HepG2 (cell line): Measurements from ENCODE around the gene SEMA3G. TPM values are rescaled to one million over a fixed set of nuclear protein-coding genes. Genes with fewer than 3 reads are reported as not detected.
A peak's percentile ranks its signal among the peaks of the same experiment; 100 is the strongest.

Source experiments
- ERF ChIP-seq: IDR thresholded peaks from 2 replicates; pipeline ENCODE4 v1.6.1; 2018; ENCODE audit warnings: missing biosample characterization, missing genetic modification reagents
- HCFC1 ChIP-seq: fragments of 150-350 bp; IDR thresholded peaks from 2 replicates; pipeline ENCODE4 v1.6.1; 2014; ENCODE audit warnings: low read depth, low read length
- IKZF4 ChIP-seq: sonication (generic); formaldehyde crosslinking; IDR thresholded peaks from 2 replicates; pipeline ENCODE4 v1.5.1; 2020; ENCODE audit warnings: borderline replicate concordance, mild to moderate bottlenecking, low read depth, missing genetic modification reagents; ENCODE audit errors: not compliant biosample characterization
- IRF2 ChIP-seq: IDR thresholded peaks from 2 replicates; pipeline ENCODE4 v1.6.1; 2018; ENCODE audit warnings: missing genetic modification reagents, missing compliant biosample characterization
- KAT8 ChIP-seq: IDR thresholded peaks from 2 replicates; pipeline ENCODE4 v1.6.1; 2016; ENCODE audit warnings: missing genetic modification reagents, missing compliant biosample characterization
- MBD4 ChIP-seq: IDR thresholded peaks from 2 replicates; pipeline ENCODE4 v1.6.1; 2012; ENCODE audit warnings: low read length, inconsistent platforms, borderline replicate concordance
- NR2C2 ChIP-seq: sonication (generic); formaldehyde crosslinking; IDR thresholded peaks from 2 replicates; pipeline ENCODE4 v1.4.0; 2020; ENCODE audit warnings: missing genetic modification reagents, mild to moderate bottlenecking, moderate library complexity, borderline replicate concordance
- PHF5A ChIP-seq: IDR thresholded peaks from one replicate; pipeline ENCODE4 v1.6.1; 2018; ENCODE audit warnings: low read depth, missing genetic modification reagents; ENCODE audit not compliant: unreplicated experiment
- RFXAP ChIP-seq: sonication (generic); formaldehyde crosslinking; IDR thresholded peaks from 2 replicates; pipeline ENCODE4 v1.4.0; 2020; ENCODE audit warnings: missing genetic modification reagents, borderline replicate concordance
- SMAD3 ChIP-seq: sonication (generic); formaldehyde crosslinking; IDR thresholded peaks from 2 replicates; pipeline ENCODE4 v1.4.0; 2020; ENCODE audit warnings: missing genetic modification reagents
- SOX13 ChIP-seq, 3 experiments: fragments of 450-650 bp in 1 of 3; sonication (generic) in 1 of 3; formaldehyde crosslinking in 1 of 3; IDR thresholded peaks in 2 of 3; conservative IDR thresholded peaks in 1 of 3; 2 replicates each; pipeline versions ENCODE4 v1.5.0 to v1.6.1; 2016 to 2020; ENCODE audit warnings: antibody characterized with exemption in 1 of 3, mild to moderate bottlenecking in 1 of 3, missing compliant biosample characterization in 1 of 3, missing genetic modification reagents in 1 of 3, moderate library complexity in 1 of 3
- TSC22D2 ChIP-seq: sonication (generic); formaldehyde crosslinking; IDR thresholded peaks from 2 replicates; pipeline ENCODE4 v1.5.1; 2020; ENCODE audit warnings: missing genetic modification reagents, mild to moderate bottlenecking, borderline replicate concordance
- ZFP90 ChIP-seq: sonication (generic); formaldehyde crosslinking; IDR thresholded peaks from 2 replicates; pipeline ENCODE4 v1.8.0; 2022; ENCODE audit warnings: missing genetic modification reagents, mild to moderate bottlenecking, inconsistent platforms, borderline replicate concordance
- polyA plus RNA-seq, 8 experiments: library from polyadenylated mRNA; depleted of rRNA in 3 of 8; stranded (reverse) in 7 of 8; unstranded in 1 of 8; fragments of >200 nt; fragmentation: Illumina TruSeq in 4 of 8; extraction: Trizol in 4 of 8; gene quantifications; 2 replicates each; pipeline versions ENCODE4 v1.2.1 to v1.2.3, GENCODE V29; 2011 to 2016; ENCODE audit warnings: low read depth in 4 of 8, missing spikeins in 1 of 8, mixed read lengths in 1 of 8; ENCODE audit not compliant: insufficient read depth in 1 of 8
- total RNA-seq, 5 experiments: library from RNA; depleted of rRNA; stranded (reverse); fragments of >200 nt; fragmentation: Illumina TruSeq; extraction: Trizol; gene quantifications; 2 replicates each; pipeline ENCODE4 v1.2.3, GENCODE V29; 2016; ENCODE audit warnings: low read depth in 1 of 5
- TF ChIP-seq, protein P1 (sequence below): sonication (generic); formaldehyde crosslinking; IDR thresholded peaks from 2 replicates; pipeline ENCODE4 v1.9.0; 2021; ENCODE audit warnings: missing genetic modification reagents, borderline replicate concordance
- TF ChIP-seq, protein P2 (sequence below): sonication (generic); formaldehyde crosslinking; IDR thresholded peaks from 2 replicates; pipeline ENCODE4 v1.5.0; 2020; ENCODE audit warnings: mild to moderate bottlenecking, missing genetic modification reagents, moderate library complexity
- TF ChIP-seq, protein P3 (sequence below): sonication (generic); formaldehyde crosslinking; conservative IDR thresholded peaks from 2 replicates; pipeline ENCODE4 v1.4.0; 2020; ENCODE audit warnings: mild to moderate bottlenecking, missing genetic modification reagents, moderate library complexity
- TF ChIP-seq, protein P4 (sequence below): sonication (generic); formaldehyde crosslinking; IDR thresholded peaks from 2 replicates; pipeline ENCODE4 v1.4.0; 2020; ENCODE audit warnings: missing genetic modification reagents

Gene SEMA3G
- total and polyA plus RNA-seq, 2 of the 13 experiments (the other 11 are each of a cell fraction or from before 2014, with no cell fraction given), result 6.1 to 8.3 TPM

DNA sequence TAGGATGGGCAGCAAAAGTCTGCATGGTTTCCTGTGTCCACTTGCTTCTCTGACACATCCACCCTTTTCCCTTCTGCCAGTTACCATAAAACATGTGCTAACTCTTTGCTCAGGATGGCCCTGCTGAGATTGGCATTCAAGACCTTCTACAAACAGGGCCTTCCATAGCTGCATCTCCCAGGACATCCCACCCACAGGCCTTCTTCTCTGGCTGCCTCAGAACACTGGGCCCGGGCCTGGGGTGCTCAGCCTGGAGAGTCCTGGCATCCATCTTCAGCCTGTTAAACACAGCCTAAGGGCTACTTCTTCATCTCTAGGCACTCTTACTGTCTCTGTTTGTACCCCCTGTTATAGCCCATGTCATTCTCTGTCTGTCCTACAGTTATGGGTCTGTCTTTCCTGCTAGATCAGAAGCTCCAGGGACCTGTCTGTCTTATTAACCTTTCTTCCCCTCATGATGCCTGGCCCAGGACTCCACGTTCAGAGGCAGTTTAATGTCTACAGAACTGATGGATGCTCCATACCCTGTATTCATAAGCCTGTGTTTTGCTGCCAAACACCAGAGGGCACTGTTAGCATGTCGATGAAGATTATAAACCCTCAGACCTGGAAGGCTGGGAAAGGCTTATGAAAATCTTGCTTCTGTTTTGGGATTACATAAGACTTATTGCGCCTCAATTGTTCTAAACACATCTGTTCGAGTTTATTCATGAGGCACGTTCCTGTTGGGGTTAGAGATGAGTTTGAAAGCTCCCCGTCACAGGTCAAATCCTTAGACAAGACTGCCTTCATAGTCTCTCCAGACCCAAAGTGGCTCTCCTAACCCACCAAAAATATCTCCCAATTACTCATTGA is 16.5 kb downstream of the SEMA3G start (continued):
- TF ChIP-seq, protein P1, sequence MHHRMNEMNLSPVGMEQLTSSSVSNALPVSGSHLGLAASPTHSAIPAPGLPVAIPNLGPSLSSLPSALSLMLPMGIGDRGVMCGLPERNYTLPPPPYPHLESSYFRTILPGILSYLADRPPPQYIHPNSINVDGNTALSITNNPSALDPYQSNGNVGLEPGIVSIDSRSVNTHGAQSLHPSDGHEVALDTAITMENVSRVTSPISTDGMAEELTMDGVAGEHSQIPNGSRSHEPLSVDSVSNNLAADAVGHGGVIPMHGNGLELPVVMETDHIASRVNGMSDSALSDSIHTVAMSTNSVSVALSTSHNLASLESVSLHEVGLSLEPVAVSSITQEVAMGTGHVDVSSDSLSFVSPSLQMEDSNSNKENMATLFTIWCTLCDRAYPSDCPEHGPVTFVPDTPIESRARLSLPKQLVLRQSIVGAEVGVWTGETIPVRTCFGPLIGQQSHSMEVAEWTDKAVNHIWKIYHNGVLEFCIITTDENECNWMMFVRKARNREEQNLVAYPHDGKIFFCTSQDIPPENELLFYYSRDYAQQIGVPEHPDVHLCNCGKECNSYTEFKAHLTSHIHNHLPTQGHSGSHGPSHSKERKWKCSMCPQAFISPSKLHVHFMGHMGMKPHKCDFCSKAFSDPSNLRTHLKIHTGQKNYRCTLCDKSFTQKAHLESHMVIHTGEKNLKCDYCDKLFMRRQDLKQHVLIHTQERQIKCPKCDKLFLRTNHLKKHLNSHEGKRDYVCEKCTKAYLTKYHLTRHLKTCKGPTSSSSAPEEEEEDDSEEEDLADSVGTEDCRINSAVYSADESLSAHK (CRISPR knock-in tag), result no peak
- no peak for TF ChIP-seq ZFP90 (CRISPR knock-in tag)
- 0 out of 2 replicates have a peak, but pooled peaks have one; percentile 44 for TF ChIP-seq SMAD3 (CRISPR knock-in tag)
- 0 out of 2 replicates have a peak, but pooled peaks have one; percentile 29 for TF ChIP-seq ERF
- peak; percentile 55 for TF ChIP-seq PHF5A
- no peak for TF ChIP-seq HCFC1
- TF ChIP-seq MBD4, result no peak
- TF ChIP-seq, protein P2, sequence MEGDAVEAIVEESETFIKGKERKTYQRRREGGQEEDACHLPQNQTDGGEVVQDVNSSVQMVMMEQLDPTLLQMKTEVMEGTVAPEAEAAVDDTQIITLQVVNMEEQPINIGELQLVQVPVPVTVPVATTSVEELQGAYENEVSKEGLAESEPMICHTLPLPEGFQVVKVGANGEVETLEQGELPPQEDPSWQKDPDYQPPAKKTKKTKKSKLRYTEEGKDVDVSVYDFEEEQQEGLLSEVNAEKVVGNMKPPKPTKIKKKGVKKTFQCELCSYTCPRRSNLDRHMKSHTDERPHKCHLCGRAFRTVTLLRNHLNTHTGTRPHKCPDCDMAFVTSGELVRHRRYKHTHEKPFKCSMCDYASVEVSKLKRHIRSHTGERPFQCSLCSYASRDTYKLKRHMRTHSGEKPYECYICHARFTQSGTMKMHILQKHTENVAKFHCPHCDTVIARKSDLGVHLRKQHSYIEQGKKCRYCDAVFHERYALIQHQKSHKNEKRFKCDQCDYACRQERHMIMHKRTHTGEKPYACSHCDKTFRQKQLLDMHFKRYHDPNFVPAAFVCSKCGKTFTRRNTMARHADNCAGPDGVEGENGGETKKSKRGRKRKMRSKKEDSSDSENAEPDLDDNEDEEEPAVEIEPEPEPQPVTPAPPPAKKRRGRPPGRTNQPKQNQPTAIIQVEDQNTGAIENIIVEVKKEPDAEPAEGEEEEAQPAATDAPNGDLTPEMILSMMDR, result peak; percentile 92
- TF ChIP-seq RFXAP (CRISPR knock-in tag), result no peak
- TF ChIP-seq, protein P3, sequence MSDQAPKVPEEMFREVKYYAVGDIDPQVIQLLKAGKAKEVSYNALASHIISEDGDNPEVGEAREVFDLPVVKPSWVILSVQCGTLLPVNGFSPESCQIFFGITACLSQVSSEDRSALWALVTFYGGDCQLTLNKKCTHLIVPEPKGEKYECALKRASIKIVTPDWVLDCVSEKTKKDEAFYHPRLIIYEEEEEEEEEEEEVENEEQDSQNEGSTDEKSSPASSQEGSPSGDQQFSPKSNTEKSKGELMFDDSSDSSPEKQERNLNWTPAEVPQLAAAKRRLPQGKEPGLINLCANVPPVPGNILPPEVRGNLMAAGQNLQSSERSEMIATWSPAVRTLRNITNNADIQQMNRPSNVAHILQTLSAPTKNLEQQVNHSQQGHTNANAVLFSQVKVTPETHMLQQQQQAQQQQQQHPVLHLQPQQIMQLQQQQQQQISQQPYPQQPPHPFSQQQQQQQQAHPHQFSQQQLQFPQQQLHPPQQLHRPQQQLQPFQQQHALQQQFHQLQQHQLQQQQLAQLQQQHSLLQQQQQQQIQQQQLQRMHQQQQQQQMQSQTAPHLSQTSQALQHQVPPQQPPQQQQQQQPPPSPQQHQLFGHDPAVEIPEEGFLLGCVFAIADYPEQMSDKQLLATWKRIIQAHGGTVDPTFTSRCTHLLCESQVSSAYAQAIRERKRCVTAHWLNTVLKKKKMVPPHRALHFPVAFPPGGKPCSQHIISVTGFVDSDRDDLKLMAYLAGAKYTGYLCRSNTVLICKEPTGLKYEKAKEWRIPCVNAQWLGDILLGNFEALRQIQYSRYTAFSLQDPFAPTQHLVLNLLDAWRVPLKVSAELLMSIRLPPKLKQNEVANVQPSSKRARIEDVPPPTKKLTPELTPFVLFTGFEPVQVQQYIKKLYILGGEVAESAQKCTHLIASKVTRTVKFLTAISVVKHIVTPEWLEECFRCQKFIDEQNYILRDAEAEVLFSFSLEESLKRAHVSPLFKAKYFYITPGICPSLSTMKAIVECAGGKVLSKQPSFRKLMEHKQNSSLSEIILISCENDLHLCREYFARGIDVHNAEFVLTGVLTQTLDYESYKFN, result no peak
- 0 out of 2 replicates have a peak, but pooled peaks have one; percentile 37 for TF ChIP-seq NR2C2 (CRISPR knock-in tag)
- peak; percentile 31; the same call in 1 of the 2 replicates for TF ChIP-seq KAT8 (CRISPR knock-in tag)
- TF ChIP-seq IRF2 (CRISPR knock-in tag), result 0 out of 2 replicates have a peak, but pooled peaks have one; percentile 41
- TF ChIP-seq IKZF4, result peak; percentile 41
- no peak for TF ChIP-seq SOX13 (IDR thresholded peaks at IDR 0.05)
- peak in 1 of 2 experiments; percentile 45; a peak in 1 of 4 replicates for TF ChIP-seq SOX13 (CRISPR knock-in tag; conservative IDR thresholded peaks at IDR 0.05 in 1 of 2, IDR thresholded peaks at IDR 0.05 in 1 of 2)
- TF ChIP-seq, protein P4, sequence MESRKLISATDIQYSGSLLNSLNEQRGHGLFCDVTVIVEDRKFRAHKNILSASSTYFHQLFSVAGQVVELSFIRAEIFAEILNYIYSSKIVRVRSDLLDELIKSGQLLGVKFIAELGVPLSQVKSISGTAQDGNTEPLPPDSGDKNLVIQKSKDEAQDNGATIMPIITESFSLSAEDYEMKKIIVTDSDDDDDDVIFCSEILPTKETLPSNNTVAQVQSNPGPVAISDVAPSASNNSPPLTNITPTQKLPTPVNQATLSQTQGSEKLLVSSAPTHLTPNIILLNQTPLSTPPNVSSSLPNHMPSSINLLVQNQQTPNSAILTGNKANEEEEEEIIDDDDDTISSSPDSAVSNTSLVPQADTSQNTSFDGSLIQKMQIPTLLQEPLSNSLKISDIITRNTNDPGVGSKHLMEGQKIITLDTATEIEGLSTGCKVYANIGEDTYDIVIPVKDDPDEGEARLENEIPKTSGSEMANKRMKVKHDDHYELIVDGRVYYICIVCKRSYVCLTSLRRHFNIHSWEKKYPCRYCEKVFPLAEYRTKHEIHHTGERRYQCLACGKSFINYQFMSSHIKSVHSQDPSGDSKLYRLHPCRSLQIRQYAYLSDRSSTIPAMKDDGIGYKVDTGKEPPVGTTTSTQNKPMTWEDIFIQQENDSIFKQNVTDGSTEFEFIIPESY, result no peak
- TF ChIP-seq TSC22D2, result no peak
